Activated CD4-positive, alpha-beta T cell treated with anti-CD3 and anti-CD28 coated beads, Interleukin-2, amount 10 ng/mL, durations not matched to agents 24 days and 14 days (primary cell): ENCODE data around the gene MRPS18A. TPM values are rescaled to one million over a fixed set of nuclear protein-coding genes. Genes with fewer than 3 reads are reported as not detected.
"Not testable (repeated sequence)": the region's sequence is repeated elsewhere in the genome, so short reads cannot be mapped to it uniquely, and the experiment has no call there.

ENCODE experiments used
- DNase-seq: peaks from one replicate; pipeline ENCODE4 v3.0.0; 2022
- H3K27ac Mint-ChIP-seq: one replicate; pipeline ENCODE4 v1.8.0; 2022; ENCODE audit warnings: mild to moderate bottlenecking, mixed read lengths
- H3K27me3 Mint-ChIP-seq: one replicate; pipeline ENCODE4 v1.8.0; 2022; ENCODE audit warnings: mixed read lengths
- H3K36me3 Mint-ChIP-seq: one replicate; pipeline ENCODE4 v1.8.0; 2022; ENCODE audit warnings: low read depth, mild to moderate bottlenecking, mixed read lengths
- H3K4me1 Mint-ChIP-seq: one replicate; pipeline ENCODE4 v1.8.0; 2021; ENCODE audit warnings: mixed read lengths
- H3K4me3 Mint-ChIP-seq: one replicate; pipeline ENCODE4 v1.8.0; 2022; ENCODE audit warnings: mild to moderate bottlenecking, moderate library complexity, mixed read lengths
- H3K9me3 Mint-ChIP-seq: one replicate; pipeline ENCODE4 v1.8.0; 2021; ENCODE audit warnings: mixed read lengths
- intact Hi-C: fragments of 100-400 bp; cut with micrococcal nuclease; formaldehyde crosslinking; loops from one replicate; pipeline ENCODE4 v1.15.1; 2023
- total RNA-seq: library from RNA; stranded (reverse); gene quantifications from 2 replicates; pipeline ENCODE4 v1.2.3, GENCODE V29; 2022

Gene MRPS18A
- total RNA-seq, 1 donor from 2014 or later, result 47.4 TPM

DNA sequence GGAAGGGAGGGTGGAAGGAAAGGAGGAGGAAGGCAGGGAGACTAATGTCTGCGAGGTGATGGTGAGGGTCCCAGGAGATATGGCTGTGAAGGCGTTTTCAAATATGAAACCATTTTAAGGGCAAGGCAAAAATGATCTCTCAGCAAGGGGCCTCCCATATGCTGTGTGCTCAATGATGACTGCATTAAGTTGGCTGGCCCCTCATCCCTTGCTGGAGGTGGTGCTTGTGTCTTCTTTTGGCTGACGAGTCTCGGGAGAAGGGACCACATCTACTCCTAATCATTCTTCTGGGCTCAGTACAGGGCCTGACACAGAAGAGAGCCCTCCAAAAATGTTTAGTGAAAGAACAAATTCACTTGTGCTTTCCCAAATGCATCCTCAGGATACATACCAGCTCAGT, 23.0 kb upstream of the MRPS18A start:
- peaks cover 34% of the 10 kb centered on the region for H3K27me3 Mint-ChIP-seq
- H3K9me3 Mint-ChIP-seq, result no peaks in the 10 kb centered on the region
- no peak overlapping the region for H3K27ac Mint-ChIP-seq
- H3K4me1 Mint-ChIP-seq, result peaks cover 24% of the 10 kb centered on the region
- intact Hi-C loops, result no loop called here
- no peak overlapping the region for H3K4me3 Mint-ChIP-seq
- H3K36me3 Mint-ChIP-seq, result no peaks in the 10 kb centered on the region
- DNase-seq, result no peak

DNA sequence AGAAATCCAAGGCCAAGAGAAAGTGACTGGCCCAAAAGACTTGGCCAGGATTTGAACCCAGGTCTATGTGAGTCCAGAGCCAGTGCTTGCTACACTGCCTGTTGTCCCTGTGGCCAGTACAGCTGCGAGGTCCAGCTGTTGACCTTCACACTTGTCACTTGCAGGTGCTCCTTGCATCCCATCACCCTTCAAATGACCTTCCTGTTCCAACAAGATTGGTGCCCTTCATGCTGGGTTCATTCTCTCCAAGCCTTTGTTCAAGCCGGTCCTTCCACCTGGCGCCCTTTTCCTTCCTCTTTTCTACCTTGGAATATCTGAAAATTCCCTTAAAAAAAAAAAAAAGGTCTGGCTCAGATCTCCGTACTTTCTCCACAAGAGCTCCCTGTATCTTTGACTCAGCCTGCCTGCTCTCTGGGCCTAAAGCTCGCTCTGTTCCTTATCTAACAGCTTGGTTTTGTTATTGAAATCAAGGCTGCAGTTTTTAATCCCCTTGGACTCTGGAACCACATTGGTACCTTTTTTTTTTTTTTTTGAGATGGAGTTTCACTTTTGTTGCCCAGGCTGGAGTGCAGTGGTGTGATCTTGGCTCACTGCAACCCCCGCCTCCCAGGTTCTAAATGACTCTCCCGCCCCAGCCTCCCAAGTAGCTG, 22.2 kb upstream of the MRPS18A start:
- no peak for DNase-seq
- Mint-ChIP-seq H3K4me1 (peaks cover 24% of the 10 kb centered on the region), H3K36me3 (no peaks in the 10 kb centered on the region), H3K27ac (peak overlapping the region; percentile 79), H3K9me3 (no peaks in the 10 kb centered on the region), H3K27me3 (peaks cover 34% of the 10 kb centered on the region), H3K4me3 (no peak overlapping the region)
- intact Hi-C loops, result loop anchor here (1.0 to 2.0 kb wide), 2 partner anchors 15 to 39 kb away; no protein-coding TSS in a partner anchor

DNA sequence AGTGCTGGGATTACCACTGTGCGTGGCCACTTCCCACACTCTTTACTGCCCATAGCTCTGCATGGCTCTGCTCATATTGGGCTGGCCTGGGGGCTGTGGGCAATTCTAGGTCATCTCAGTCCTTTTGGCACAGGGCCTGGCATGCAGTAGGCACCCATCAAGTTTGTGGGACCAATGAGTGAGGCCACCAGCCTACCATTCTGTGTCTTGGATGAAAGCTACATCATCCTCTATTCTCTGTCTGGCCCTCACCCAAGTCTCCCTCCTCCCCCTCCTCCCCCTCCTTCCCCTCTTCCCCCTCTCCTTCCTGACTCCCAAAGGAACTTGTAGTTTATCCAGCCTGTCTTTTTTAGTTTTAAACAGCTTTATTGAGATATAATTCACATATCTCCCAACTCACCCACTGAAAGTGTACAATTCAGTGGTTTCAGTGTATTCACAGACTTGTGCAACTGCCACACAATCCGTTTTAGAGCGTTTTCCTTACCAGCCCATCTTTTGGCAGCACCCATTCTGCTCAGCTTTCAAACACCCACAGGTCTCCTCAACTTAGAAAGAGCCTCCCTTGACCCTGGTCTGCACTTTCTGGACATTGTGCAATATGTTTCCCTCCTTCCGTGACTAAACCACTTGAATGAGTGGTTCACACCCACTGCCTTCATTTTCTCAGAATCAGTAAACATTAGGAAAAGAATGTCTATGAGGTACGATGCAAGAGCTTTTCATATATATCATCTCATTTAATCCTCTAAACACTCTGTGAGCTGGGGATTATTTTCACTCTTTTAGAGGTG, 21.5 kb upstream of the MRPS18A start:
- Mint-ChIP-seq H3K4me1 (peaks cover 24% of the 10 kb centered on the region), H3K9me3 (no peaks in the 10 kb centered on the region), H3K27me3 (peaks cover 36% of the 10 kb centered on the region), H3K4me3 (no peak overlapping the region), H3K27ac (peak overlapping the region; percentile 79), H3K36me3 (no peaks in the 10 kb centered on the region)
- intact Hi-C loops, result loop anchor here (1.0 to 2.0 kb wide), 2 partner anchors 16 to 39 kb away; no protein-coding TSS in a partner anchor
- no peak for DNase-seq

DNA sequence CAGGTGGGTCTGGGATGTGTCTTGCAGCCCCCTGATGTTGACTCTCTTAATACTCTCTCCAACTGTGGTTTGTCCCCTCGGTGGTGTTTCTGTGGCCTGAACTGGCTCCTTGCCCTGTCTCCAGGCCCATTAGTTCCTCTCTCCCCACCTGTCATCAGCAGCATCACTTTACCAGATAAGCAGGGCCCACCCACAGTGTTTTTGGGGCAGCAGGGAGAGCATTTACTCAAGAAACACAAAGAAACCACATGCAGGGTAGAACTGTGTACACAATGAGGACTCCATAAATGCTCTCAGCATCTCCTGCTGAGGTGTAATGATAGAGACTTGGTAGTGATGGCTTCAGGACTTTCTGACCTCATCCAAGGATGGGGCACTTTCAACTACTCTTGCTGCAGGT, 20.2 kb upstream of the MRPS18A start:
- H3K4me1 Mint-ChIP-seq, result peaks cover 20% of the 10 kb centered on the region
- no peak overlapping the region for H3K4me3 Mint-ChIP-seq
- H3K27me3 Mint-ChIP-seq, result peaks cover 37% of the 10 kb centered on the region
- H3K36me3 Mint-ChIP-seq, result no peaks in the 10 kb centered on the region
- intact Hi-C loops, result loop anchor here (2.0 kb wide), 1 partner anchor 17 kb away; no protein-coding TSS in a partner anchor
- no peaks in the 10 kb centered on the region for H3K9me3 Mint-ChIP-seq
- H3K27ac Mint-ChIP-seq, result no peak overlapping the region
- DNase-seq, result no peak

DNA sequence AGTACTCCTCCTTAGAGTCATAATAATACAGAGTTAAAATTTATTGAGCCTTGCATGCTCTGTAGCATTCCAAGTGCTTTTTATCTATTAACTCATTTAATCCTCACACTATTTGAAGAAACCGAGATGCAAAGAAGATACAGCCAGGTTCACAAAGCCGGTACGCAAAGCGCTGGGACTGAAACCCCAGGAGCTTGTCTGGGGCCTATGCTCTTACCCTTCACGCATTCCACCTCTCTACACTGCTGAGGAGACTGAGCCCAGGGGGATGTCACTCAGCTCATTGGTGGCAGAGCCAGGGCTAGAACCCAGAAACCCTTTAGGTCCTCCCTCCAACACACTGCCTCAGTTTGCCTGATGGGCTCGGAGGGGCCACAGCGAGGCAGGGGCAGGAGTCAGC, 19.7 kb upstream of the MRPS18A start:
- Mint-ChIP-seq H3K27ac (no peak overlapping the region), H3K4me3 (no peak overlapping the region), H3K27me3 (peaks cover 40% of the 10 kb centered on the region), H3K9me3 (no peaks in the 10 kb centered on the region), H3K4me1 (peaks cover 20% of the 10 kb centered on the region), H3K36me3 (no peaks in the 10 kb centered on the region)
- DNase-seq, result no peak
- intact Hi-C loops, result no loop called here

DNA sequence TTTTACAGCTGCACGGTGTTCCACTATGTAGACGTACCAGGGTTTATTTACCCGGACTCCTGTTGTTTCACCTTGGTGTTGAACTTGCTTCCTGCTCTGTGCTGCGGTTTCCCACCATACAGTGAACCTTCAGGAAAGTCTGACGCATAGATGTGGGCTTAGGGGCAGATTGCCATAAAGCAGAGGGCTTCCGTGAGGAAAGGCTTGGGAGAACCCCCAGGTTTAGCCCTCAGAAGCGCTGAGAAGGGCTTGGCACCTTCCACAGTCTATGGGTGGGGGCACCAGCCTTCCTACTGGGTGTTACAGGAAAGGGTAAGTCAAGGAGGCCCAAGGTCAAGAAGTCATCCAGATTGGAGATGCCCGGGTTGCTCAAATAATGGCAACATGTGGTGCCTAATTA, 19.2 kb upstream of the MRPS18A start:
- Mint-ChIP-seq H3K27me3 (peaks cover 40% of the 10 kb centered on the region), H3K4me3 (no peak overlapping the region), H3K9me3 (no peaks in the 10 kb centered on the region), H3K36me3 (no peaks in the 10 kb centered on the region), H3K4me1 (peaks cover 20% of the 10 kb centered on the region), H3K27ac (peak overlapping the region; percentile 10)
- intact Hi-C loops, result no loop called here
- DNase-seq, result no peak

DNA sequence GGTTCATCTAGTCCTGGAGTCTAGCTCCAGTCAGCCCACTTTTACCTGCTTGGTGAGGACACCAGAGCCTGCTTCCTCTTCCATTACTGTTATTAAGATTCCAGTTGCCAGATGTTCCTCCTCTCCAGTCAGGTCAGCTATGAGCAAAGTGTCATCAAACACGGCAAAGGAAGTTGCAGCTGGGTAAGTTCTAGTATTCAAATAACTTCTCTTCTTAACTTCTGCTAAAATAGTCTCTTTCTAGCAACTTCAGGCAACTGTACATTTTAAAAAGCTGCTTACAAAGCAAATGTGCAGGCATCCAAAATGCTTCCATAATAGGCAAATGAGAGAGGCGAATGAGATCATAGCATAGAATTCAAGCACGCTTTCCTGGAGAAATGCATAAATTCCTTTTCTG, 18.4 kb upstream of the MRPS18A start:
- H3K27ac Mint-ChIP-seq, result no peak overlapping the region
- H3K4me3 Mint-ChIP-seq, result no peak overlapping the region
- no peaks in the 10 kb centered on the region for H3K9me3 Mint-ChIP-seq
- H3K27me3 Mint-ChIP-seq, result peaks cover 35% of the 10 kb centered on the region
- DNase-seq, result no peak
- H3K36me3 Mint-ChIP-seq, result no peaks in the 10 kb centered on the region
- intact Hi-C loops, result no loop called here
- peaks cover 18% of the 10 kb centered on the region for H3K4me1 Mint-ChIP-seq

DNA sequence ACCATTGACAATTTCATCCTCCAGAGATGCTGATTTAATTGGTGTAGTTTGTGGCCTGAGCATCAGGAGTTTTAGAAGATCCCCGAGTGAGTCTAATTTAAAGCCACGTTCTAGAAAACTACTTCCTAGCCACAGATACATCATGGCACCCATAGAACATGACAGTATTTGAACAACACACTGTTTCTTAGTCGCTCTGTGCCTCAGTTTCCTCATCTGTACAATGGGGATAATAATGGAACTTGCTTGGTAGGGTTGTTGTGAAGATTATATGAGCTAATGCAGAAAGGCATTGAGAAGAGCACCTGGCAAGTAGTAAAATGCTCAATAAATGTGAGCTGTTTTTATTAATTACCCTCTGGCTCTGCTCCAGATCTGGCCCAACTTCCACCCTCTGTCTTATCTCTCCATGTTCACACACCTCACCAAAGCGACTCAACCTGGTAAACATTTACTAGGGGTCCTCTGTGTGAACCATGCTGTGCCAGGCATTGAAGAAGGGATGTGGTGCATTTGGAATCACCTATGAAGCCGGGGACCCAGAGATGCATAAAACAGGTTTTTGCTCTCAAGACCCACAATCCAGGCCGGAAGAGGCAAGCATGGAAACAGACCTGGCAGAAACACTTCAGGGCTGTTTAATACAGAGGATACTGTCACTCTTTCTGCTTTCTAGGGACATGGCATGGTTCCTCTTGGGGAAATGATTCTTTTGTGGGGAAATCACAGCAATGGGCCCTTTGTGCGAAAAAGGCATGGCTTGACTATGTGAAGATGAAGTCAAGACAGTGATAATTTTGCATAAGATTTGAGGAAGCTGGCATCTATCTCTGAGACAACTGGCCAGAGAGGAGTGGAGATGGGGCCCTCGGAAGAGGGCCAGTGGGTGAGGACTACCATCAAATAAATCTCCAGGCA, 16.2 kb upstream of the MRPS18A start:
- no peak for DNase-seq
- intact Hi-C loops, result no loop called here
- no peaks in the 10 kb centered on the region for H3K36me3 Mint-ChIP-seq
- H3K4me3 Mint-ChIP-seq, result no peak overlapping the region
- H3K27me3 Mint-ChIP-seq, result peaks cover 38% of the 10 kb centered on the region
- H3K4me1 Mint-ChIP-seq, result peaks cover 9% of the 10 kb centered on the region
- no peaks in the 10 kb centered on the region for H3K9me3 Mint-ChIP-seq
- H3K27ac Mint-ChIP-seq, result no peak overlapping the region

DNA sequence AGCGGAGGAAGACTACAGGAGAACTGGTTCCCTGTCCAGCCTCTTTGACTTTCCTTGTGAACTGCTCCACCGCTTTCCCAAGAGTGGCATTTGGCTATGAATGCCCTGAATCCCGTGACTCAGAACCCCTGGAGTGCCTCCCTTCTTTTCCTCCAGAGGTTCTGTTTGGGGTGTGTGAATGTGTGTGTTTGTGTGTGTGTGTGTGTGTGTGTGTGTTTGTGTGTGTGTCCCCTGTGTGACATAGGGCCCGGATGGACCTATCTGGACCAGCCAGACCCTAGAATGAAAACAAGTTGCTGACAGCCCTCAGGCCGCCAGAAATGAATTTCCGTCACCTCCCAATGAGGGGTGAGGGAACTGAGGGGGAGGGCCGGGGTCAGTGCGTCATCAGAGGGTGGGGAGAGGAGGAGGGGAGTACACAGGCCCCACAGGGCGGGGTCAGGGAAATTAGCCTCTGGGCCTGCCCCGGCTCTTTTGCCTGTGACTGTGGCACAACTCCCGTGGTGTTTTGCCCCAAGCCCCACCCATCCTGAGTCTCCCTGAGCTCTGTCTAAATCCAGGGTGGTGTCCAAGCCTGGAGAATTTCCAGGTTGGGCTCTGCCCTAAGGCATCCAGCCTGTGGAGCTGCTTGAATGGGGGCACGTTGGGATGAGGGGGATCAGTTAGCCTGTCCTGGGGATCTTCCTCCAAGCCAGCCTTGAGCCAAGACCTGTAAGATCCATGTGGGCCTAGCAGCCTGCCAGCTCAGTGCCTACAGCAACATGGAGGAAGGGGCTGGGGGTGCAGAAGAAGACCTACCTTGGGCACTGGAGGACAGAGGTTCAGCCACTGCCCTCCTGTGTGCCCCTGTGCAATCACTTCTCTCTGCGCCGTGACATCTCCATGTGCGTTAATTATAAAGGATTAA, 15.2 kb upstream of the MRPS18A start:
- DNase-seq, result peak; percentile 68
- no peaks in the 10 kb centered on the region for H3K9me3 Mint-ChIP-seq
- H3K4me1 Mint-ChIP-seq, result peaks cover 9% of the 10 kb centered on the region
- no peaks in the 10 kb centered on the region for H3K36me3 Mint-ChIP-seq
- H3K27me3 Mint-ChIP-seq, result peaks cover 43% of the 10 kb centered on the region
- H3K4me3 Mint-ChIP-seq, result no peak overlapping the region
- H3K27ac Mint-ChIP-seq, result no peak overlapping the region
- intact Hi-C loops, result no loop called here

DNA sequence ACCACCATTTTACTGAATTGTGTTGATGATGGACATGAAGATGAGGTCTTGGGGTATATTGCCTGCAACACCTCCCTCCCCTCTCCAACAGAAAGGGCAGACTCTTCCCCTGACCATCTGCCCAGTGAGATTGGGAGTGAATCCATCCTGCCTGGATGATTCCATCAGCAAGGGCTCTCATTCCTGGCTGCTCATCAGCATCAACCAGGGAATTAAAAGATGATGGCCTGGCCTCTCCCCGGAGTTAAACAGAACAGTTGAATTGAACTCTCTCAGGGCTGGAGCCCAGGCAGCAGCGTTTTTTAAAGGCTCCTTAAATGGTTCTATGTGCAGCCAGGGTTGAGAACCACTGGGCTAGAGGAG, 14.6 kb upstream of the MRPS18A start:
- H3K9me3 Mint-ChIP-seq, result no peaks in the 10 kb centered on the region
- intact Hi-C loops, result no loop called here
- H3K4me3 Mint-ChIP-seq, result no peak overlapping the region
- H3K27ac Mint-ChIP-seq, result no peak overlapping the region
- peaks cover 7% of the 10 kb centered on the region for H3K4me1 Mint-ChIP-seq
- DNase-seq, result no peak
- peaks cover 42% of the 10 kb centered on the region for H3K27me3 Mint-ChIP-seq
- no peaks in the 10 kb centered on the region for H3K36me3 Mint-ChIP-seq

DNA sequence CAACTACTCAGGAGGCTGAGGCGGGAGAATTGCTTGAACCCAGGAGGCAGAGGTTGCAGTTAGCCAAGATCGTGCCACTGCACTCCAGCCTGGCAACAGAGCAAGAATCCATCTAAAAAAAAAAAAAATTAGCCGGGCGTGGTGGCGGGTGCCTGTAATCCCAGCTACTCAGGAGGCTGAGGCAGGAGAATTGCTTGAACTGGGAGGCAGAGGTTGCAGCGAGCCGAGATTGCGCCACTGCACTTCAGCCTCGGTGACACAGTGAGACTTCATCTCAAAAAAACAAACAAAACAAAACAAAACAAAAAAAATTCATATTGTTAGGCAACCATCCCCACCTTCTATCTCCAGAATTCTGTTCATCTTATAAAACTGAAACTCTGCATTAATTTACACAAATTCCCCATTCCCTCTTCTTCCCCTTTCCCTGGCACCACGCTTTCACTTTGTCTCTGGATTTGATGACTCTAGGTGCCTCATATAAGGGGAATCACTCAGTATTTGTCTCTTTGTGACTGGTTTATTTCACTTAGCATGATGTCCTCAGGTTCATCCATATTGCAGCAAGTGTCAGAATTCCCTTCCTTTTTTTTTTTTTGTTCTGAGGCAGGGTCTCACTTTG, 13.5 kb upstream of the MRPS18A start:
- H3K9me3 Mint-ChIP-seq, intact Hi-C loops: not testable (repeated sequence)
- peaks cover 33% of the 10 kb centered on the region for H3K27me3 Mint-ChIP-seq

DNA sequence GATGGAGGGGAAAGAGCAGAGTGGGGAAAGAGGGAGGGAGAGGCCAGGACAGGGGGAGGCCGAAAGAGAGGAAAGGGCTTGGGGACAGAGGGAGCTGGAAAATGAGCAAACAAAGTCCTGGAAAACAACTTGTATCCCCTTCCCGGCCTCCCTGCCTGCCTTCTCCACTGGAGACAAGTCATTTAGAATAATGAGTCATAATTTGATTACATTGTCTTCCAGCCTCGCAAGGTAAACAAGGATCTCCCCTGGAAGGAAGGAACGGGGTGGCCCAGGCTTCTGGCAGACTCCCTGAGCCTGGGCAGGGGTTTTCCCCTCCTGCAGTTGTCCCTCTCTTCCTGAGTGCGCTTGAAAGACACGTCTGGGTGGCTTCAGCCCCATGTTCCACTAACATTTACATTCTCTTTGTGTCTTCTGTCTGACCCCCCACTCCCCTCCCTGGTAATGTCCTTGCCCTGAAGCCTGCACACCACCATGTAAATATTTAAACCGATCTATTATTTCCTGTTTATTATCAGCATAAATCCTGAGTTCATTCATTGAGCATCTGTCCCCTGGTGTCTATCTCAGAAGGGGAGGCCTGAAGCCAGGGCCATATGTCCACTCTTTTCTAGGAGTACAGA, 12.1 kb upstream of the MRPS18A start:
- Mint-ChIP-seq H3K27me3 (peaks cover 27% of the 10 kb centered on the region), H3K4me1 (no peaks in the 10 kb centered on the region), H3K9me3 (no peaks in the 10 kb centered on the region), H3K4me3 (no peak overlapping the region), H3K27ac (no peak overlapping the region), H3K36me3 (no peaks in the 10 kb centered on the region)
- no peak for DNase-seq
- intact Hi-C loops, result no loop called here

More for the DNA sequence above, 13.5 kb upstream of the MRPS18A start:
- not testable (repeated sequence) for H3K36me3 Mint-ChIP-seq, H3K4me3 Mint-ChIP-seq, DNase-seq, H3K27ac Mint-ChIP-seq, H3K4me1 Mint-ChIP-seq
